Astrocyte (in vitro differentiated cells and primary cell): ENCODE data around the gene PLEKHA5. TPM values are rescaled to one million over a fixed set of nuclear protein-coding genes. Genes with fewer than 3 reads are reported as not detected.

Experiments
- DNase-seq: peaks from one replicate; pipeline ENCODE4 v3.0.0-alpha.2; 2010; ENCODE audit warnings: low read depth
- FAIRE-seq: peaks from 2 replicates; lab custom pipeline; 2011; peaks lifted over from hg19 to GRCh38; lab: Jason Lieb, UNC
- H2AFZ ChIP-seq: 2 replicates; pipeline ENCODE4 v1.6.0; 2012; ENCODE audit warnings: low read depth, low read length, inconsistent platforms
- H3K27ac ChIP-seq: 2 replicates; pipeline ENCODE4 v1.5.1; 2011; ENCODE audit warnings: low read depth, low read length, inconsistent platforms
- H3K27me3 ChIP-seq: 2 replicates; pipeline ENCODE4 v1.6.0; 2011; ENCODE audit warnings: low read length, inconsistent platforms; ENCODE audit not compliant: insufficient read depth
- H3K36me3 ChIP-seq: 2 replicates; pipeline ENCODE4 v1.5.1; 2011; ENCODE audit warnings: low read length, inconsistent platforms; ENCODE audit not compliant: insufficient read depth
- H3K4me1 ChIP-seq: 2 replicates; pipeline ENCODE4 v1.5.1; 2011; ENCODE audit warnings: low read length, inconsistent platforms; ENCODE audit not compliant: insufficient read depth
- H3K4me2 ChIP-seq: 2 replicates; pipeline ENCODE4 v1.6.0; 2012; ENCODE audit warnings: low read length, inconsistent platforms
- H3K4me3 ChIP-seq: 2 replicates; pipeline ENCODE4 v1.5.1; 2011; ENCODE audit warnings: low read depth, mild to moderate bottlenecking, low read length, inconsistent platforms; ENCODE audit not compliant: insufficient read depth
- H3K79me2 ChIP-seq: 2 replicates; pipeline ENCODE4 v1.6.0; 2012; ENCODE audit warnings: mild to moderate bottlenecking, low read length, inconsistent platforms; ENCODE audit not compliant: insufficient read depth
- H3K9ac ChIP-seq: 2 replicates; pipeline ENCODE4 v1.6.0; 2012; ENCODE audit warnings: mild to moderate bottlenecking, low read length, inconsistent platforms
- H3K9me3 ChIP-seq: 2 replicates; pipeline ENCODE4 v1.5.1; 2012; ENCODE audit warnings: low read depth, mild to moderate bottlenecking, low read length, inconsistent platforms; ENCODE audit not compliant: insufficient read depth
- H4K20me1 ChIP-seq: 2 replicates; pipeline ENCODE4 v1.6.0; 2012; ENCODE audit warnings: low read length, inconsistent platforms; ENCODE audit not compliant: insufficient read depth
- H3K27ac Mint-ChIP-seq: one replicate; pipeline ENCODE4 v1.8.0; 2021; ENCODE audit warnings: mild to moderate bottlenecking, mixed read lengths; ENCODE audit not compliant: unreplicated experiment
- H3K27me3 Mint-ChIP-seq: one replicate; pipeline ENCODE4 v1.8.0; 2021; ENCODE audit warnings: low read depth, mixed read lengths; ENCODE audit not compliant: unreplicated experiment
- H3K36me3 Mint-ChIP-seq: one replicate; pipeline ENCODE4 v1.8.0; 2021; ENCODE audit warnings: low read depth, mixed read lengths; ENCODE audit not compliant: unreplicated experiment
- H3K4me1 Mint-ChIP-seq: one replicate; pipeline ENCODE4 v1.8.0; 2021; ENCODE audit warnings: low read depth, mixed read lengths; ENCODE audit not compliant: unreplicated experiment
- H3K4me3 Mint-ChIP-seq: one replicate; pipeline ENCODE4 v1.8.0; 2021; ENCODE audit warnings: mild to moderate bottlenecking, moderate library complexity, mixed read lengths; ENCODE audit not compliant: unreplicated experiment
- H3K9me3 Mint-ChIP-seq: one replicate; pipeline ENCODE4 v1.8.0; 2021; ENCODE audit warnings: mild to moderate bottlenecking, mixed read lengths; ENCODE audit not compliant: unreplicated experiment
- CTCF ChIP-seq: IDR thresholded peaks from 2 replicates; pipeline ENCODE4 v1.5.1; 2011; ENCODE audit warnings: low read depth, mild to moderate bottlenecking, inconsistent platforms, low read length, moderate library complexity; ENCODE audit not compliant: insufficient read depth
- EZH2 ChIP-seq: IDR thresholded peaks from 2 replicates; pipeline ENCODE4 v1.6.1; 2012; ENCODE audit warnings: mild to moderate bottlenecking, low read length, inconsistent platforms; ENCODE audit not compliant: insufficient read depth
- total RNA-seq: library from RNA; stranded (reverse); gene quantifications from 2 replicates; pipeline ENCODE4 v1.2.1, GENCODE V29; 2021

PLEKHA5 gene
- total RNA-seq, 1 donor from 2014 or later = 38.9 TPM

- H3K9me3 ChIP-seq = no peaks in the 10 kb centered on the region
- no peaks in the 10 kb centered on the region for H3K27me3 ChIP-seq
- peaks cover 4% of the 10 kb centered on the region for H4K20me1 ChIP-seq
- no peak overlapping the region for H3K27ac ChIP-seq
- H3K9ac ChIP-seq = no peak overlapping the region
- peak overlapping the region; percentile 15 for H3K4me2 ChIP-seq
- TF ChIP-seq EZH2 (no peak), CTCF (no peak)
- FAIRE-seq (no peak), DNase-seq (peak; percentile 90)
- Mint-ChIP-seq H3K9me3 (no peaks in the 10 kb centered on the region), H3K4me1 (peaks cover 57% of the 10 kb centered on the region), H3K4me3 (no peak overlapping the region), H3K27ac (peak overlapping the region; percentile 72), H3K36me3 (no peaks in the 10 kb centered on the region), H3K27me3 (no peaks in the 10 kb centered on the region)
- no peak overlapping the region for H2AFZ ChIP-seq
- no peaks in the 10 kb centered on the region for H3K4me1 ChIP-seq
- H3K4me3 ChIP-seq = no peak overlapping the region
- peaks cover 17% of the 10 kb centered on the region for H3K79me2 ChIP-seq
- no peaks in the 10 kb centered on the region for H3K36me3 ChIP-seq
Observed at GRCh38 chr12:19223695-19224094, 94.2 kb downstream of the PLEKHA5 start.

GRCh38 chr12:19224746-19225145 is 95.2 kb downstream of the PLEKHA5 start:
- peaks cover 16% of the 10 kb centered on the region for H3K79me2 ChIP-seq
- no peak overlapping the region for H3K9ac ChIP-seq
- H2AFZ ChIP-seq = no peak overlapping the region
- H3K27ac Mint-ChIP-seq = no peak overlapping the region
- H3K27ac ChIP-seq = no peak overlapping the region
- no peaks in the 10 kb centered on the region for H3K9me3 ChIP-seq
- H3K36me3 ChIP-seq = no peaks in the 10 kb centered on the region
- H3K27me3 ChIP-seq = no peaks in the 10 kb centered on the region
- no peak overlapping the region for H3K4me3 Mint-ChIP-seq
- peaks cover 4% of the 10 kb centered on the region for H4K20me1 ChIP-seq
- DNase-seq = no peak
- no peaks in the 10 kb centered on the region for H3K36me3 Mint-ChIP-seq
- no peak for TF ChIP-seq EZH2
- no peak for TF ChIP-seq CTCF
- no peak overlapping the region for H3K4me3 ChIP-seq
- H3K4me2 ChIP-seq = no peak overlapping the region
- no peaks in the 10 kb centered on the region for H3K4me1 ChIP-seq
- H3K27me3 Mint-ChIP-seq = no peaks in the 10 kb centered on the region
- H3K9me3 Mint-ChIP-seq = peaks cover 3% of the 10 kb centered on the region
- no peak for FAIRE-seq
- peaks cover 55% of the 10 kb centered on the region for H3K4me1 Mint-ChIP-seq

GRCh38 chr12:19227190-19227879 is 97.8 kb downstream of the PLEKHA5 start:
- no peak for TF ChIP-seq CTCF
- no peak for TF ChIP-seq EZH2
- peaks cover 3% of the 10 kb centered on the region for H3K9me3 Mint-ChIP-seq
- H3K4me1 Mint-ChIP-seq = peaks cover 37% of the 10 kb centered on the region
- H3K27ac ChIP-seq = no peak overlapping the region
- H3K27me3 Mint-ChIP-seq = no peaks in the 10 kb centered on the region
- no peak overlapping the region for H3K4me3 ChIP-seq
- no peak for FAIRE-seq
- peaks cover 16% of the 10 kb centered on the region for H3K79me2 ChIP-seq
- H2AFZ ChIP-seq = no peak overlapping the region
- no peaks in the 10 kb centered on the region for H3K36me3 Mint-ChIP-seq
- H3K9me3 ChIP-seq = no peaks in the 10 kb centered on the region
- no peak overlapping the region for H3K4me3 Mint-ChIP-seq
- no peak overlapping the region for H3K9ac ChIP-seq
- H3K36me3 ChIP-seq = no peaks in the 10 kb centered on the region
- peaks cover 4% of the 10 kb centered on the region for H4K20me1 ChIP-seq
- no peaks in the 10 kb centered on the region for H3K4me1 ChIP-seq
- no peak overlapping the region for H3K27ac Mint-ChIP-seq
- H3K4me2 ChIP-seq = no peak overlapping the region
- no peak for DNase-seq
- no peaks in the 10 kb centered on the region for H3K27me3 ChIP-seq
